ENCODE results near the gene DOCK4. TPM values are rescaled to one million over a fixed set of nuclear protein-coding genes. Genes with fewer than 3 reads are reported as not detected.

DOCK4 gene
- total RNA-seq, 1 donor from 2014 or later, result 44.1 TPM

DNA sequence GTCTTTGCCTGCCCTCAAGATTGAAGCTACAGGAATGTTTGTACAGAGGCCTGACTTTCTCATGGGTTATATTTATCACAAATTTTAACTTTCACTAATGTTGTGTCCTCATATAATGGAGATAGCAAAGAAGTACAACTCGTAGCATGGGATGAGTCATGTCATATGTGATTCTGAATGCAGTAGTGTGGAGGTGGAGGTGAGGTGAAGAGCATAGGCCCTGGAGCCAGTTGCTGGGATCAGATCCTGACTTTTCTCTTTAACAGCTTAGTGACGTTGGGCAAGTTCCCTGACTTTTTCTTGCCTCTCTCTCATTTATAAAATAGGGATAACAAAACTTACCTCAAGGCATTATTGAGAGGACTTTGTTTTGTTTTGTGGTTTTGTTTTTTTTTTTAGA lies 511.8 kb downstream of the DOCK4 start:
- no peaks in the 10 kb centered on the region for H3K9me3 Mint-ChIP-seq (ENCODE audit: unreplicated experiment)
- H3K36me3 Mint-ChIP-seq (ENCODE audit: unreplicated experiment), result no peaks in the 10 kb centered on the region
- TF ChIP-seq, protein P1, sequence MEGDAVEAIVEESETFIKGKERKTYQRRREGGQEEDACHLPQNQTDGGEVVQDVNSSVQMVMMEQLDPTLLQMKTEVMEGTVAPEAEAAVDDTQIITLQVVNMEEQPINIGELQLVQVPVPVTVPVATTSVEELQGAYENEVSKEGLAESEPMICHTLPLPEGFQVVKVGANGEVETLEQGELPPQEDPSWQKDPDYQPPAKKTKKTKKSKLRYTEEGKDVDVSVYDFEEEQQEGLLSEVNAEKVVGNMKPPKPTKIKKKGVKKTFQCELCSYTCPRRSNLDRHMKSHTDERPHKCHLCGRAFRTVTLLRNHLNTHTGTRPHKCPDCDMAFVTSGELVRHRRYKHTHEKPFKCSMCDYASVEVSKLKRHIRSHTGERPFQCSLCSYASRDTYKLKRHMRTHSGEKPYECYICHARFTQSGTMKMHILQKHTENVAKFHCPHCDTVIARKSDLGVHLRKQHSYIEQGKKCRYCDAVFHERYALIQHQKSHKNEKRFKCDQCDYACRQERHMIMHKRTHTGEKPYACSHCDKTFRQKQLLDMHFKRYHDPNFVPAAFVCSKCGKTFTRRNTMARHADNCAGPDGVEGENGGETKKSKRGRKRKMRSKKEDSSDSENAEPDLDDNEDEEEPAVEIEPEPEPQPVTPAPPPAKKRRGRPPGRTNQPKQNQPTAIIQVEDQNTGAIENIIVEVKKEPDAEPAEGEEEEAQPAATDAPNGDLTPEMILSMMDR (IDR thresholded peaks at IDR 0.05), result no peak
- DNase-seq (ENCODE audit: extremely low spot score, unreplicated experiment), result no peak
- no peaks in the 10 kb centered on the region for H3K4me1 Mint-ChIP-seq (ENCODE audit: unreplicated experiment)
- peaks cover 24% of the 10 kb centered on the region for H3K27me3 Mint-ChIP-seq (ENCODE audit: unreplicated experiment)
- H3K27ac Mint-ChIP-seq (ENCODE audit: unreplicated experiment), result no peak overlapping the region
- no peak overlapping the region for H3K4me3 Mint-ChIP-seq (ENCODE audit: unreplicated experiment)

DNA sequence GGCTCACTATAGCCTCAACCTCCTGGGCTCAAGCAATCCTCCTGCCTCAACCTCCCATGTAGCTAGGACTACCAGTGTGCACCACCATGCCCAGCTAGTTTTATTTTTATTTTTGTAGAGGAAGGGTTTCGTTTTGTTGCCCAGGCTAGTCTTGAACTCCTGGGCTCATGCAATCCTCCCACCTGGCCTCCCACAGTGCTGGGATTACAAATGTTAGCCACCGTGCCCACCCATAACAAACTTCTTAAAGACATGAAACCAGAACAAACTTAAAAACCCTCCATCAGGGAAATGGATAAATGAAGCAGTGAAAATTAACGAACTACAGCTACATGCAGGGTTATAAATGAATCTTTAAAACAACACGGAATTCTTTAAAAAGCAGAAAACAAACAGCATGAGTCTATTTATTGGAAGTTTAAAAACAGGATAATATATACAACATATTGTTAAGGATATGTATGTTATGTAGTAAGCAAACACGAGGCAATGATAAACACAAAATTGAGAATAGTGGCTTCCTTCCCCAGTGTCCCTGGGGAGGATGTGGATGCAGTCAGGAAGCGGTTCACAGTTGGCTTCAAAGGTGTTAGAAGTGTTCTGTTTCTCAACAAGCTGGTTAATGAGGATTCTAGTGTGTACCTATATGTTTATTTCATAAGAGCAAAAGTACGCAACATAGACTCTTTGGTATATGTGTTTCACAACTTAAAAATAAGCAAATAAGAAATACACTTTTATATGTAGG lies 515.7 kb downstream of the DOCK4 start:
- no peaks in the 10 kb centered on the region for H3K9me3 Mint-ChIP-seq (ENCODE audit: unreplicated experiment)
- H3K36me3 Mint-ChIP-seq (ENCODE audit: unreplicated experiment), result no peaks in the 10 kb centered on the region
- H3K4me1 Mint-ChIP-seq (ENCODE audit: unreplicated experiment), result no peaks in the 10 kb centered on the region
- H3K4me3 Mint-ChIP-seq (ENCODE audit: unreplicated experiment), result no peak overlapping the region
- H3K27ac Mint-ChIP-seq (ENCODE audit: unreplicated experiment), result no peak overlapping the region
- TF ChIP-seq, protein P1 (IDR thresholded peaks at IDR 0.05), result no peak
- DNase-seq (ENCODE audit: extremely low spot score, unreplicated experiment), result no peak
- peaks cover 37% of the 10 kb centered on the region for H3K27me3 Mint-ChIP-seq (ENCODE audit: unreplicated experiment)

DNA sequence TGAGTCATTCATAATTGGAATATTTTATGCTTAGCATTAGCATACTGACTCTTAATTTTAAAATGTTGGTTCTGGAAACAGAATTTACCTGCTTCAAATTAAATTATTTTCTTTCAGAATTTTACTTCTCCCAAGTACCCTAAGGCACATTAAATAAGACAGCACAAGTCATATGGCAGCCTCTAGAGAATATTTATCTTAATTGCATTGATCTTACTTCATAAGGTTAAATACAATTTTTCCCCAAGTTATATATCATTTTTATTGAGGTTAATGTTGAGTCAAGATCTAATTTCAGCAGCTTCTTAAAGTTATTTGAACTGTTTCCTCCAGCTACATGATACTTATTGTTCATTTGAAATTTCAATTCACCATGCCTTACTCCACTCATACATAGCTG lies 520.9 kb downstream of the DOCK4 start:
- Mint-ChIP-seq H3K36me3 (ENCODE audit: unreplicated experiment) (no peaks in the 10 kb centered on the region), H3K4me1 (ENCODE audit: unreplicated experiment) (no peaks in the 10 kb centered on the region), H3K27me3 (ENCODE audit: unreplicated experiment) (peaks cover 26% of the 10 kb centered on the region), H3K27ac (ENCODE audit: unreplicated experiment) (no peak overlapping the region), H3K4me3 (ENCODE audit: unreplicated experiment) (no peak overlapping the region), H3K9me3 (ENCODE audit: unreplicated experiment) (no peaks in the 10 kb centered on the region)
- TF ChIP-seq, protein P1 (IDR thresholded peaks at IDR 0.05), result no peak
- no peak for DNase-seq (ENCODE audit: extremely low spot score, unreplicated experiment)

DNA sequence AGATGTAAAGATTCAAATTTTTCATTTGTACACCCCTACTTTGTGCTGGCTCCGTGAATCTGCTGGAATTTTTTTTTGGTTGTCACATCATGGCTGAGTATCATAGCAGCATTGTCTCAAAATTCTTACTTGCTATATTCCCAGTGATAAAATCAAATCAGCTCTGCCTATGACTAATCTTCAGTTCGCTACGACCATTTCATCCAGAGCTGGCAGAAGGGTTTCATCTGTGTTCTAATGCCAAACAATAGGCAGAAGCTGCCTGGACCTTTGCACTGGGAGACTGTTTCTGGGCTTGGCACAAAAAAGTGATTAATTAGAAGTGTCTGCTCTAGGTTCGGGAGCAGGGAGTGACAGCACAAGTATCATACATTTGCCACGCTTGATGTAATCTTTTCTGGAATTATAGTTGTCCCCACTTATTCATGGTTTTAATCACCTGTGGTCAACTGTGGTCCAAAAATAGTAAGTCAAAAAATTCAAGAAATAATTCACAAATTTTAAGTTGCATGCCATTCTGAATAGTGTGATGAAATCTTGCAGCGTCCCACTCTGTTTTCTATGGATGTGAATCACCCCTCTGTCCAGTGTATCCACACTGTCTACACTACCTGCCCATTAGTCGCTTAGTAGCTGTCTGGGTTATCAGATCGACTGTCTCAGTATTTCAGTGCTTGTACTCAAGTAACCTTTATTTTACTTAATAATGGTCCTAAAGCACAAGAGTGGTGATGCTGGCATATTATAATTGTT lies 523.4 kb downstream of the DOCK4 start:
- no peaks in the 10 kb centered on the region for H3K4me1 Mint-ChIP-seq (ENCODE audit: unreplicated experiment)
- DNase-seq (ENCODE audit: extremely low spot score, unreplicated experiment), result no peak
- TF ChIP-seq, protein P1 (IDR thresholded peaks at IDR 0.05), result no peak
- no peaks in the 10 kb centered on the region for H3K36me3 Mint-ChIP-seq (ENCODE audit: unreplicated experiment)
- no peaks in the 10 kb centered on the region for H3K9me3 Mint-ChIP-seq (ENCODE audit: unreplicated experiment)
- no peak overlapping the region for H3K4me3 Mint-ChIP-seq (ENCODE audit: unreplicated experiment)
- peaks cover 20% of the 10 kb centered on the region for H3K27me3 Mint-ChIP-seq (ENCODE audit: unreplicated experiment)
- no peak overlapping the region for H3K27ac Mint-ChIP-seq (ENCODE audit: unreplicated experiment)

DNA sequence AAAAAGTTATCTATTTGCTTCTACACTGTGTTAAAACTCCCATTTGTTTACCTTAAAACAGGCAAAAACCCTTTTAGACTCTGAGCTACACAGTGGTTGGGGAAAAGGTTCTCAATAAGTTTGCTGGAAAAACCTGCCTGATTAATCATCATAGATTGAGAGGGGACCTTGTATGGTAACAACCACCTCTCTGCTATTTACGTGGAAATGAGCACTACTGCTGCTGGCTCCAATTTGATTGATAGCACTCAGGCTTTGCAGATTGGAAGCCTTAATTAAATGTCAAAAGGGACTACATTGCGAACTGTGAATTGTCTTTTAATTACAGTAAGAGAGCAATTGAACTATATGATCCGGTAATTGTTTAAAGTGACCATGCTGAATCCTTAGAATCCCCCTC lies 525.0 kb downstream of the DOCK4 start:
- Mint-ChIP-seq H3K4me1 (ENCODE audit: unreplicated experiment) (no peaks in the 10 kb centered on the region), H3K9me3 (ENCODE audit: unreplicated experiment) (no peaks in the 10 kb centered on the region), H3K36me3 (ENCODE audit: unreplicated experiment) (no peaks in the 10 kb centered on the region), H3K27ac (ENCODE audit: unreplicated experiment) (no peak overlapping the region), H3K4me3 (ENCODE audit: unreplicated experiment) (no peak overlapping the region), H3K27me3 (ENCODE audit: unreplicated experiment) (peaks cover 23% of the 10 kb centered on the region)
- TF ChIP-seq, protein P1 (IDR thresholded peaks at IDR 0.05), result no peak
- DNase-seq (ENCODE audit: extremely low spot score, unreplicated experiment), result no peak

All from osteocyte (in vitro differentiated cells).